ENCODE measurements around the gene NODAL. TPM values are rescaled to one million over a fixed set of nuclear protein-coding genes. Genes with fewer than 3 reads are reported as not detected.

NODAL gene
- total RNA-seq, 1 experiment from 2014 or later: 57.0 TPM

- DNase-seq (ENCODE audit: low spot score) (no peak), ATAC-seq (no peak)
- TF ChIP-seq MYBL2 (CRISPR knock-in tag; IDR thresholded peaks at IDR 0.05) (no peak), USF2 (CRISPR knock-in tag; IDR thresholded peaks at IDR 0.05) (no peak), CBFB (CRISPR knock-in tag; IDR thresholded peaks at IDR 0.05; ENCODE audit: low read depth) (no peak), ZNF138 (CRISPR knock-in tag; conservative IDR thresholded peaks at IDR 0.05) (no peak), EMX1 (CRISPR knock-in tag; IDR thresholded peaks at IDR 0.05) (no peak), ESRRA (CRISPR knock-in tag; IDR thresholded peaks at IDR 0.05; ENCODE audit: borderline replicate concordance) (no peak), ZNF416 (CRISPR knock-in tag; IDR thresholded peaks at IDR 0.05) (no peak), NR1H2 (CRISPR knock-in tag; IDR thresholded peaks at IDR 0.05) (no peak), ZMAT4 (CRISPR knock-in tag; IDR thresholded peaks at IDR 0.05) (no peak), FOXK1 (CRISPR knock-in tag; IDR thresholded peaks at IDR 0.05) (no peak), NFE2L1 (CRISPR knock-in tag; IDR thresholded peaks at IDR 0.05) (no peak)
- ChIA-PET CTCF (interaction anchor here (1.0 to 2.6 kb wide), 5 partner anchors 11 to 105 kb away, joined by 3 to 25 read pairs (median 7); no protein-coding TSS in a partner anchor), POLR2A (no interaction called here)
- peak overlapping the region; percentile 92; the same call in 1 of the 2 replicates for H3K27ac Mint-ChIP-seq
- no peaks in the 10 kb centered on the region for H3K27me3 Mint-ChIP-seq (ENCODE audit: low read depth)
- H3K4me1 Mint-ChIP-seq: peaks cover 16% of the 10 kb centered on the region
- H3K9me3 Mint-ChIP-seq: no peaks in the 10 kb centered on the region
- H3K4me3 Mint-ChIP-seq: no peak overlapping the region
- peaks cover 41% of the 10 kb centered on the region for H3K36me3 Mint-ChIP-seq
Measured at GRCh38 chr10:70432101-70432500, 9.4 kb downstream of the NODAL start.

GRCh38 chr10:70430493-70431445 is 10.7 kb downstream of the NODAL start:
- H3K27ac Mint-ChIP-seq: peak overlapping the region; percentile 53
- H3K9me3 Mint-ChIP-seq: no peaks in the 10 kb centered on the region
- ChIA-PET POLR2A (interaction anchor here (1.1 to 1.6 kb wide), 2 partner anchors 27 to 47 kb away, joined by 3 read pairs; partner anchors contain the start of gene EIF4EBP2), CTCF (interaction anchor here (0.6 to 2.6 kb wide), 18 partner anchors 12 to 447 kb away, joined by 3 to 25 read pairs (median 4); no protein-coding TSS in a partner anchor)
- peak; percentile 35 for ATAC-seq
- peaks cover 41% of the 10 kb centered on the region for H3K36me3 Mint-ChIP-seq
- peaks cover 23% of the 10 kb centered on the region for H3K4me1 Mint-ChIP-seq
- no peak for TF ChIP-seq USF2 (CRISPR knock-in tag; IDR thresholded peaks at IDR 0.05)
- TF ChIP-seq GABPB1 (CRISPR knock-in tag; IDR thresholded peaks at IDR 0.05): 0 out of 2 replicates have a peak, but pooled peaks have one; percentile 29
- no peaks in the 10 kb centered on the region for H3K27me3 Mint-ChIP-seq (ENCODE audit: low read depth)
- no peak overlapping the region for H3K4me3 Mint-ChIP-seq
- peak; percentile 33 for DNase-seq (ENCODE audit: low spot score)

- POLR2A ChIA-PET: no interaction called here
Measured at GRCh38 chr10:70426823-70427222, 14.7 kb downstream of the NODAL start.

More at GRCh38 chr10:70426823-70427222, 14.7 kb downstream of the NODAL start:
- ATAC-seq (peak; percentile 34), DNase-seq (ENCODE audit: low spot score) (no peak)
- CTCF ChIA-PET: interaction anchor here (0.6 to 2.5 kb wide), 8 partner anchors 11 to 205 kb away, joined by 3 to 12 read pairs (median 4); no protein-coding TSS in a partner anchor
- TF ChIP-seq TEAD4 (CRISPR knock-in tag; IDR thresholded peaks at IDR 0.05) (no peak), ATF2 (CRISPR knock-in tag; IDR thresholded peaks at IDR 0.05; ENCODE audit: borderline replicate concordance, low read depth) (no peak)
- peaks cover 45% of the 10 kb centered on the region for H3K4me1 Mint-ChIP-seq
- H3K27ac Mint-ChIP-seq: peak overlapping the region; percentile 68; the same call in 1 of the 2 replicates
- H3K4me3 Mint-ChIP-seq: no peak overlapping the region
- H3K9me3 Mint-ChIP-seq: no peaks in the 10 kb centered on the region
- no peaks in the 10 kb centered on the region for H3K27me3 Mint-ChIP-seq (ENCODE audit: low read depth)
- peaks cover 43% of the 10 kb centered on the region for H3K36me3 Mint-ChIP-seq

Data from WTC11 (cell line).